H1 (cell line): ENCODE results near the gene PTBP3. TPM values are rescaled to one million over a fixed set of nuclear protein-coding genes. Genes with fewer than 3 reads are reported as not detected.

Experiments
- CTCF ChIA-PET: fragments of 300-600 bp; sonication (Branson Sonifier 250); formaldehyde crosslinking; loops from one replicate; lab custom pipeline; 2021; ENCODE audit not compliant: partially characterized antibody; lab: Charles Lee
- POLR2A ChIA-PET: fragments of 300-600 bp; sonication (Branson Sonifier 250); formaldehyde crosslinking; loops from one replicate; lab custom pipeline; 2021; ENCODE audit warnings: inconsistent platforms; ENCODE audit not compliant: partially characterized antibody; lab: Charles Lee
- DNase-seq, 2 experiments: peaks; one replicate each; pipeline versions ENCODE4 v3.0.0 to v3.0.0-alpha.2; 2010 to 2022; ENCODE audit warnings: low spot score in 2 of 2, low read depth in 1 of 2, mixed read lengths in 1 of 2
- FAIRE-seq: peaks from 2 replicates; lab custom pipeline; 2011; peaks lifted over from hg19 to GRCh38; lab: Jason Lieb, UNC
- H2AFZ ChIP-seq: 2 replicates; pipeline ENCODE4 v1.8.1; 2012; ENCODE audit warnings: low read length, inconsistent platforms
- H2AK5ac ChIP-seq: 2 replicates; pipeline ENCODE4 v1.6.1; 2013; ENCODE audit warnings: low read depth, low read length
- H2BK120ac ChIP-seq: replicated peaks from 2 replicates; pipeline ENCODE3; 2013; ENCODE audit warnings: low read depth, low read length, inconsistent platforms
- H2BK12ac ChIP-seq: 2 replicates; pipeline ENCODE4 v1.6.1; 2013; ENCODE audit warnings: low read depth, low read length
- H2BK15ac ChIP-seq: 2 replicates; pipeline ENCODE4 v1.6.1; 2013; ENCODE audit warnings: low read length
- H2BK20ac ChIP-seq: 2 replicates; pipeline ENCODE4 v1.6.1; 2013; ENCODE audit warnings: low read length
- H2BK5ac ChIP-seq: 2 replicates; pipeline ENCODE4 v1.6.1; 2013; ENCODE audit warnings: low read depth, low read length
- H3K14ac ChIP-seq: 2 replicates; pipeline ENCODE4 v1.6.1; 2013; ENCODE audit warnings: inconsistent platforms; ENCODE audit not compliant: insufficient read length
- H3K18ac ChIP-seq: 2 replicates; pipeline ENCODE4 v1.6.1; 2013; ENCODE audit warnings: low read length; ENCODE audit errors: extremely low read depth
- H3K23ac ChIP-seq: 2 replicates; pipeline ENCODE4 v1.6.1; 2013; ENCODE audit warnings: inconsistent platforms; ENCODE audit not compliant: insufficient read length
- H3K23me2 ChIP-seq: 2 replicates; pipeline ENCODE4 v1.6.1; 2013; ENCODE audit warnings: low read depth, low read length
- H3K27ac ChIP-seq: 2 replicates; pipeline ENCODE4 v1.6.1; 2011; ENCODE audit warnings: low read depth, low read length, inconsistent platforms
- H3K27me3 ChIP-seq, 4 experiments: replicated peaks in 1 of 4; 1 replicate in 1 of 4; 2 replicates in 3 of 4; pipeline versions ENCODE4 v1.6.1 to v1.8.1; 2011 to 2013; ENCODE audit warnings: low read length in 3 of 4, mild to moderate bottlenecking in 3 of 4, inconsistent platforms in 2 of 4, mixed read lengths in 2 of 4, moderate library complexity in 1 of 4; ENCODE audit not compliant: control insufficient read depth in 3 of 4, insufficient read depth in 3 of 4; ENCODE audit errors: extremely low read depth in 1 of 4
- H3K36me3 ChIP-seq, 4 experiments: 2 replicates each; pipeline versions ENCODE4 v1.6.1 to v1.8.1; 2011 to 2013; ENCODE audit warnings: mild to moderate bottlenecking in 4 of 4, low read length in 3 of 4, moderate library complexity in 2 of 4, control low read depth in 1 of 4, inconsistent platforms in 1 of 4; ENCODE audit not compliant: insufficient read depth in 4 of 4, control insufficient read depth in 2 of 4
- H3K4ac ChIP-seq: replicated peaks from 2 replicates; pipeline ENCODE3; 2013; ENCODE audit warnings: low read length, low read depth, mixed read lengths, inconsistent platforms; ENCODE audit not compliant: insufficient read length
- H3K4me1 ChIP-seq, 4 experiments: replicated peaks in 1 of 4; 1 replicate in 1 of 4; 2 replicates in 3 of 4; pipeline versions ENCODE4 v1.6.1 to v1.8.1; 2011 to 2013; ENCODE audit warnings: low read length in 3 of 4, inconsistent platforms in 2 of 4, mixed read lengths in 1 of 4; ENCODE audit not compliant: insufficient read depth in 4 of 4, control insufficient read depth in 3 of 4
- H3K4me2 ChIP-seq, 2 experiments: 2 replicates each; pipeline versions ENCODE4 v1.6.1 to v1.8.1; 2011 to 2013; ENCODE audit warnings: low read depth in 2 of 2, low read length in 2 of 2, control low read depth in 1 of 2, inconsistent platforms in 1 of 2, mild to moderate bottlenecking in 1 of 2; ENCODE audit not compliant: insufficient read depth in 1 of 2
- H3K4me3 ChIP-seq, 4 experiments: fragments of 200-600, 300-600 bp in 1 of 4; sonication (generic), shearing (Covaris generic), sonication (Bioruptor Twin) in 1 of 4; 2 replicates each; pipeline versions ENCODE4 v1.5.1 to v1.8.1; 2011 to 2016; ENCODE audit warnings: low read length in 4 of 4, low read depth in 3 of 4, control low read depth in 2 of 4, inconsistent platforms in 2 of 4, mild to moderate bottlenecking in 2 of 4, mixed read lengths in 1 of 4, moderate library complexity in 1 of 4; ENCODE audit not compliant: insufficient read depth in 2 of 4; ENCODE audit errors: extremely low read depth in 1 of 4
- H3K56ac ChIP-seq: replicated peaks from 2 replicates; pipeline ENCODE3; 2013; ENCODE audit warnings: low read depth, mild to moderate bottlenecking, mixed read lengths, low read length, inconsistent platforms; ENCODE audit not compliant: insufficient read length
- H3K79me1 ChIP-seq: 2 replicates; pipeline ENCODE4 v1.6.1; 2013; ENCODE audit warnings: low read depth, low read length, control low read depth
- H3K79me2 ChIP-seq, 2 experiments: 2 replicates each; pipeline versions ENCODE4 v1.6.1 to v1.8.1; 2012 to 2013; ENCODE audit warnings: low read length in 2 of 2, mild to moderate bottlenecking in 2 of 2, inconsistent platforms in 1 of 2; ENCODE audit not compliant: insufficient read depth in 2 of 2, control insufficient read depth in 1 of 2
- H3K9ac ChIP-seq, 4 experiments: replicated peaks in 1 of 4; 1 replicate in 1 of 4; 2 replicates in 3 of 4; pipeline versions ENCODE4 v1.6.1 to v1.8.1; 2011 to 2013; ENCODE audit warnings: low read depth in 3 of 4, low read length in 3 of 4, control low read depth in 2 of 4, mild to moderate bottlenecking in 2 of 4, moderate library complexity in 2 of 4, inconsistent platforms in 1 of 4; ENCODE audit errors: extremely low read depth in 1 of 4
- H3K9me3 ChIP-seq, 2 experiments: 2 replicates each; pipeline versions ENCODE4 v1.6.1 to v1.8.1; 2012 to 2013; ENCODE audit warnings: mild to moderate bottlenecking in 2 of 2, moderate library complexity in 2 of 2, control low read depth in 1 of 2, inconsistent platforms in 1 of 2, low read depth in 1 of 2, low read length in 1 of 2, mixed read lengths in 1 of 2; ENCODE audit not compliant: insufficient read depth in 2 of 2
- H4K20me1 ChIP-seq, 2 experiments: replicated peaks in 1 of 2; 2 replicates each; pipeline versions ENCODE3 to v1.8.1; 2011 to 2013; ENCODE audit warnings: inconsistent platforms in 2 of 2, low read length in 2 of 2, mild to moderate bottlenecking in 1 of 2; ENCODE audit not compliant: insufficient read depth in 2 of 2, control insufficient read depth in 1 of 2
- H4K5ac ChIP-seq: 2 replicates; pipeline ENCODE4 v1.6.1; 2013; ENCODE audit warnings: low read length, low read depth, mixed read lengths, inconsistent platforms; ENCODE audit not compliant: insufficient read length
- H4K8ac ChIP-seq: 2 replicates; pipeline ENCODE4 v1.8.0; 2013; ENCODE audit warnings: mild to moderate bottlenecking, moderate library complexity, low read length, inconsistent platforms; ENCODE audit not compliant: insufficient read depth; ENCODE audit errors: extremely low read depth
- H4K91ac ChIP-seq: replicated peaks from 2 replicates; pipeline ENCODE3; 2013; ENCODE audit warnings: low read length, mixed read lengths, inconsistent platforms; ENCODE audit not compliant: insufficient read length
- ASH2L ChIP-seq: fragments of 200-600, 300-600 bp; sonication (generic); IDR thresholded peaks from one replicate; pipeline ENCODE4 v1.7.1; 2017; ENCODE audit warnings: low read length
- BACH1 ChIP-seq: IDR thresholded peaks from 2 replicates; pipeline ENCODE4 v1.6.1; 2012; ENCODE audit warnings: low read length, improper control_type of control experiment
- BCL11A ChIP-seq, 2 experiments: IDR thresholded peaks; one replicate each; pipeline ENCODE4 v1.6.1; 2011; ENCODE audit warnings: low read depth in 2 of 2, low read length in 2 of 2, mild to moderate bottlenecking in 2 of 2
- CREB1 ChIP-seq: IDR thresholded peaks from 2 replicates; pipeline ENCODE4 v1.6.1; 2012; ENCODE audit warnings: inconsistent platforms
- CTBP2 ChIP-seq: IDR thresholded peaks from 2 replicates; pipeline ENCODE4 v1.7.0; 2011; ENCODE audit warnings: borderline replicate concordance, mild to moderate bottlenecking, moderate library complexity, mixed read lengths, low read length; ENCODE audit not compliant: insufficient read depth, insufficient read length
- GABPA ChIP-seq: IDR thresholded peaks from 2 replicates; pipeline ENCODE4 v1.6.1; 2011; ENCODE audit warnings: mild to moderate bottlenecking, low read length, moderate library complexity, borderline replicate concordance; ENCODE audit not compliant: insufficient read depth
- MAFK ChIP-seq: IDR thresholded peaks from 2 replicates; pipeline ENCODE4 v1.6.1; 2012; ENCODE audit warnings: low read depth, mild to moderate bottlenecking, improper control_type of control experiment, low read length
- SP1 ChIP-seq: IDR thresholded peaks from 2 replicates; pipeline ENCODE4 v1.6.1; 2011; ENCODE audit warnings: low read depth, low read length
- SP4 ChIP-seq: IDR thresholded peaks from 2 replicates; pipeline ENCODE4 v1.6.1; 2012; ENCODE audit warnings: low read length, inconsistent platforms
- SRF ChIP-seq: IDR thresholded peaks from 2 replicates; pipeline ENCODE4 v1.6.1; 2011; ENCODE audit warnings: mild to moderate bottlenecking, low read depth, low read length, moderate library complexity
- TAF7 ChIP-seq: optimal IDR thresholded peaks from 2 replicates; pipeline ENCODE3; 2011; ENCODE audit warnings: low read depth, mild to moderate bottlenecking, inconsistent platforms, low read length, moderate library complexity, borderline replicate concordance
- TBP ChIP-seq: IDR thresholded peaks from 2 replicates; pipeline ENCODE4 v1.6.1; 2011; ENCODE audit warnings: low read depth, low read length, improper control_type of control experiment
- ZNF274 ChIP-seq: IDR thresholded peaks from 2 replicates; pipeline ENCODE4 v1.7.0; 2012; ENCODE audit warnings: low read length, borderline replicate concordance; ENCODE audit errors: extremely low read depth
- WGBS, 2 experiments: shearing (Covaris generic) in 1 of 2; methylation state at CpG; one replicate each; pipeline versions ENCODE4 v1.1.6 to v1.1.7; 2013 to 2015; ENCODE audit warnings: low lambda C conversion rate in 2 of 2, mixed read lengths in 2 of 2, inconsistent platforms in 1 of 2, low coverage in 1 of 2, missing lambda C conversion rate in 1 of 2; ENCODE audit not compliant: insufficient replicate concordance in 2 of 2, insufficient coverage in 1 of 2, insufficient read length in 1 of 2; ENCODE audit errors: extremely low coverage in 1 of 2, missing lambda C conversion rate in 1 of 2; 5-methylcytosine and 5-hydroxymethylcytosine counted together
- polyA plus RNA-seq, 7 experiments: library from polyadenylated mRNA; depleted of rRNA in 3 of 7; stranded (reverse) in 5 of 7; unstranded in 2 of 7; fragments of >200 nt in 5 of 7; fragments of 200-250 nt in 2 of 7; gene quantifications; 1 replicate in 5 of 7; 2 replicates in 1 of 7; 4 replicates in 1 of 7; pipeline versions ENCODE4 v1.2.1 to v1.2.3, GENCODE V29; 2011 to 2013; ENCODE audit warnings: missing spikeins in 2 of 7, mixed read lengths in 2 of 7
- total RNA-seq: library from RNA; stranded (reverse); fragmentation: NEBNext Ultra II Directional; extraction: Animal tissue kit (Norgen Biotek cat#: 25700); gene quantifications from 2 replicates; pipeline ENCODE4 v1.2.1, GENCODE V29; 2021
- TF ChIP-seq, protein P1 (sequence below): IDR thresholded peaks from 2 replicates; pipeline ENCODE4 v1.6.1; 2011; ENCODE audit warnings: low read depth, mild to moderate bottlenecking, low read length; ENCODE audit not compliant: insufficient read depth

Gene PTBP3
- total and polyA plus RNA-seq, 2 of the 8 experiments (the other 6 are each of a cell fraction or from before 2014, with no cell fraction given) = 51.0 to 124 TPM

DNA sequence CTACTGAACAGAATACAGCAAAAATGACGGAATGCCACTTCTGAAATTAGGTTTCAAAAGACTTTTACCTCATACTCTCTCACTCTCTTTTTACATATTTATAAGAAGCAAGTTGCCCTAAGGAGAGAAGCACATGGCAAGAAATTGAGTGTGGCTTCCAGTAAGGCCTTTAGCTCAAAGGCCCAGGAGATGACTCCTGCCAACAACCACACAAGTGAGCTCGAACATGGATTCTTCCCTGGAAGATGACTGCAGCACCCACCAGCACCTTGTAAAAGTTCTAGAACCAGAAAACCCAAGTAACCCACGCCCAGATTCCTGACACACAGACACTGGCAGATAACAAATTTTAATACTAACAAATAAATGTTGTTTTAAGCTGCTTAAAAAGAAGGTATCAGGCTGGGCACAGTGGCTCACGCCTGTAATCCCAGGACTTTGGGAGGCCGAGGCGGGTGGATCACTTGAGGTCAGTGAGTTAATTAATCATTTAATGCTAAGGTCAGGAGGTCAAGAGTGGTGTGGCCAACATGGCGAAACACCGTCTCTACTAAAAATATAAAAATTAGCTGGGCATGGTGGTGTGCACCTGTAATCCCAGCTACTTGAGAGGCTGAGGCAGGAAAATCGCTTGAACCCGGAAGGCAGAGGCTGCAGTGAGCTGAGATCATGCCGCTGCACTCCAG lies 17.0 kb downstream of the PTBP3 start:
- no peak overlapping the region for H3K14ac ChIP-seq
- no peak overlapping the region for H3K4me2 ChIP-seq
- DNase-seq = no peak
- no peak overlapping the region for H3K27ac ChIP-seq
- H2BK120ac ChIP-seq = no peak overlapping the region
- no peak overlapping the region for H2AFZ ChIP-seq
- H2BK5ac ChIP-seq = no peak overlapping the region
- ChIA-PET CTCF (no interaction called here), POLR2A (no interaction called here)
- no peak overlapping the region for H3K18ac ChIP-seq
- peaks cover 7 to 19% of the 10 kb centered on the region in 2 experiments for H4K20me1 ChIP-seq
- H2BK20ac ChIP-seq = no peak overlapping the region
- no peak overlapping the region for H4K5ac ChIP-seq
- no peak overlapping the region for H3K4ac ChIP-seq
- H4K8ac ChIP-seq = no peak overlapping the region
- 93% methylated on average over 10 of the region's 11 CpGs; no CpG with 5 or more reads in 1 of the 2 experiments for whole genome bisulfite sequencing, 2 experiments
- H3K79me2 ChIP-seq = peaks cover 6 to 94% of the 10 kb centered on the region in 2 experiments; a peak in 3 of 4 replicates
- no peak overlapping the region for H4K91ac ChIP-seq
- no peak overlapping the region for H3K23ac ChIP-seq
- H3K36me3 ChIP-seq = no peaks in the 10 kb centered on the region
- peaks cover 0 to 1% (median 0%) of the 10 kb centered on the region in 4 experiments; a peak in 2 of 7 replicates for H3K4me1 ChIP-seq
- H3K27me3 ChIP-seq = no peaks in the 10 kb centered on the region
- FAIRE-seq = no peak
- 0 out of 4 replicates have a peak, but pooled peaks cover 0 to 2% of the 10 kb centered on the region in 2 experiments for H3K9me3 ChIP-seq
- H3K79me1 ChIP-seq = peaks cover 4% of the 10 kb centered on the region; the same call in 1 of the 2 replicates
- H3K56ac ChIP-seq = no peak overlapping the region
- no peak overlapping the region for H2BK15ac ChIP-seq
- H3K23me2 ChIP-seq = no peaks in the 10 kb centered on the region
- H3K4me3 ChIP-seq = no peak overlapping the region
- no peak overlapping the region for H3K9ac ChIP-seq
- H2BK12ac ChIP-seq = no peak overlapping the region
- no peak overlapping the region for H2AK5ac ChIP-seq
- TF ChIP-seq ZNF274 = no peak
- no peak for TF ChIP-seq ASH2L
- no peak for TF ChIP-seq SP1
- TF ChIP-seq CREB1 = no peak
- no peak for TF ChIP-seq BACH1
- no peak for TF ChIP-seq BCL11A (IDR thresholded peaks at IDR 0.05; ENCODE audit: low read depth in 2 of 2, low read length in 2 of 2)
- TF ChIP-seq TAF7 = no peak
- TF ChIP-seq, protein P1, sequence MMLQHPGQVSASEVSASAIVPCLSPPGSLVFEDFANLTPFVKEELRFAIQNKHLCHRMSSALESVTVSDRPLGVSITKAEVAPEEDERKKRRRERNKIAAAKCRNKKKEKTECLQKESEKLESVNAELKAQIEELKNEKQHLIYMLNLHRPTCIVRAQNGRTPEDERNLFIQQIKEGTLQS = no peak
- no peak for TF ChIP-seq MAFK
- no peak for TF ChIP-seq TBP
- no peak for TF ChIP-seq GABPA
- TF ChIP-seq SP4 = no peak
- TF ChIP-seq CTBP2 = no peak
- no peak for TF ChIP-seq SRF
